Measurements from ENCODE around the gene BTBD1.

DNA sequence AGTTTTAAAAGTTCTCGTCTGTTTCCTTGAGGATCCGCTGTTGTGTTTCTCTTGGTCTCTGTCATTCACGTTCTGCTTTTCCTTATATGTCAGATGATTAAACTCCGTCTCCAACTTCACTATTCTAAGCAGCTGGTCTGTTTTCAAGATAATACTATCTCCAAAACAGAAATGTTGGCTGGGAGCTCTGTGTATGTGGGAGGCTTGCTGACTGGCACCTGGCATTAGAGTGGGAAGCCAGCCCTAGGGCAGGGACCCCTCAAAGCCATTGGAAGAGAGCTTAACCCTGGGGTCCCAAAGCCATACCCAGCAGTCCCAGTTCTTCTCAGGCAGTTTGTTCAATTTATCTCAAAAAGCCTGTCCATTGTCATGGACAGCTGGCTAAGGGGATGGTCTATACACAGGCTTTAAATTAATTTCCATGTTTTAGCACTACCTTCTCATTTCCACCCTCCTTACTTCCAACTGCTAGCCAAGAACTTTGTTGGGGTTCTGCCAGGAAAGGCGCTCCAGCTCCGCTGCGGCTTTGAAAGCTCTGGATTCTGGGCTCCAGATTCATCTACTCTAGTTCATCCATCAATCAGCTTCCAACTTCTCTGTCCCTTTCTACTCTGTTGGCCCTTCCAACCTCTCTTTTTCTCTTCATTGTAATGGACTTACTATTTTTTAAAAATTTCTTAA, 9.2 kb downstream of the BTBD1 start:
- TF ChIP-seq, protein P1, sequence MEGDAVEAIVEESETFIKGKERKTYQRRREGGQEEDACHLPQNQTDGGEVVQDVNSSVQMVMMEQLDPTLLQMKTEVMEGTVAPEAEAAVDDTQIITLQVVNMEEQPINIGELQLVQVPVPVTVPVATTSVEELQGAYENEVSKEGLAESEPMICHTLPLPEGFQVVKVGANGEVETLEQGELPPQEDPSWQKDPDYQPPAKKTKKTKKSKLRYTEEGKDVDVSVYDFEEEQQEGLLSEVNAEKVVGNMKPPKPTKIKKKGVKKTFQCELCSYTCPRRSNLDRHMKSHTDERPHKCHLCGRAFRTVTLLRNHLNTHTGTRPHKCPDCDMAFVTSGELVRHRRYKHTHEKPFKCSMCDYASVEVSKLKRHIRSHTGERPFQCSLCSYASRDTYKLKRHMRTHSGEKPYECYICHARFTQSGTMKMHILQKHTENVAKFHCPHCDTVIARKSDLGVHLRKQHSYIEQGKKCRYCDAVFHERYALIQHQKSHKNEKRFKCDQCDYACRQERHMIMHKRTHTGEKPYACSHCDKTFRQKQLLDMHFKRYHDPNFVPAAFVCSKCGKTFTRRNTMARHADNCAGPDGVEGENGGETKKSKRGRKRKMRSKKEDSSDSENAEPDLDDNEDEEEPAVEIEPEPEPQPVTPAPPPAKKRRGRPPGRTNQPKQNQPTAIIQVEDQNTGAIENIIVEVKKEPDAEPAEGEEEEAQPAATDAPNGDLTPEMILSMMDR (IDR thresholded peaks at IDR 0.05): no peak
- TF ChIP-seq POLR2A (IDR thresholded peaks at IDR 0.05): no peak
